C4-2B (cell line): ENCODE measurements around the gene IRF8.

Source experiments
- ZFX ChIP-seq: fragments of 450-650 bp; IDR thresholded peaks from 2 replicates; pipeline ENCODE4 v1.6.1; 2017
- TF ChIP-seq, protein P1 (sequence below): fragments of 450-650 bp; conservative IDR thresholded peaks from 2 replicates; pipeline ENCODE4 v1.5.1; 2017; ENCODE audit warnings: mild to moderate bottlenecking

DNA sequence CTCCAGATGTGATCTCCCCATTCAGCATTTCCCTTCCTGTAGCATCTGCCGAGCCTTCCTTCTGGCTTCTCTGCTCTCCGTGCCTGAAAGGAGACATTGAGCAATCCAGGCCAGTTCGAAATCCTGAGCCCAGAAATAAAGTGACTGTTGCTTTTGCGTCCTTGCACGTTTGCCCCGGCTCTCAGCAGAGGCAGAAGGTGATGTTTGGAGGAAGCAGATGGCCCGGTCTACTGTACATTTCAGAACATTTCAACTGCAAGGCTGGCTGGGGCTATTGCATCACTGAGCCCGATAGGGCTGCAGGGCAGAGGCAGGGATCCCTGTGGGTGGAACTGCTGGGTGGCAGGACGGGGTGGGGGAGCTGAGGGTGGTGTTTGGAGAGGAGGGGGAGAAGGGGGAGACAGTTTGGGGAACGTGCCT, 29.4 kb downstream of the IRF8 start:
- TF ChIP-seq, protein P1, sequence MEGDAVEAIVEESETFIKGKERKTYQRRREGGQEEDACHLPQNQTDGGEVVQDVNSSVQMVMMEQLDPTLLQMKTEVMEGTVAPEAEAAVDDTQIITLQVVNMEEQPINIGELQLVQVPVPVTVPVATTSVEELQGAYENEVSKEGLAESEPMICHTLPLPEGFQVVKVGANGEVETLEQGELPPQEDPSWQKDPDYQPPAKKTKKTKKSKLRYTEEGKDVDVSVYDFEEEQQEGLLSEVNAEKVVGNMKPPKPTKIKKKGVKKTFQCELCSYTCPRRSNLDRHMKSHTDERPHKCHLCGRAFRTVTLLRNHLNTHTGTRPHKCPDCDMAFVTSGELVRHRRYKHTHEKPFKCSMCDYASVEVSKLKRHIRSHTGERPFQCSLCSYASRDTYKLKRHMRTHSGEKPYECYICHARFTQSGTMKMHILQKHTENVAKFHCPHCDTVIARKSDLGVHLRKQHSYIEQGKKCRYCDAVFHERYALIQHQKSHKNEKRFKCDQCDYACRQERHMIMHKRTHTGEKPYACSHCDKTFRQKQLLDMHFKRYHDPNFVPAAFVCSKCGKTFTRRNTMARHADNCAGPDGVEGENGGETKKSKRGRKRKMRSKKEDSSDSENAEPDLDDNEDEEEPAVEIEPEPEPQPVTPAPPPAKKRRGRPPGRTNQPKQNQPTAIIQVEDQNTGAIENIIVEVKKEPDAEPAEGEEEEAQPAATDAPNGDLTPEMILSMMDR = no peak
- TF ChIP-seq ZFX = no peak
